Tibial artery (tissue), 4 donors: ENCODE results near the gene GPALPP1.
"Not testable (repeated sequence)": the region's sequence is repeated elsewhere in the genome, so short reads cannot be mapped to it uniquely, and the experiment has no call there.

Experiments used
- DNase-seq, 2 donors: peaks; one replicate each; pipeline ENCODE4 v3.0.0-alpha.2; 2019
- H3K27ac ChIP-seq, 2 donors: fragments of 200-600 bp; sonication (generic) in 1 of 2; 1 replicate in 1 of 2; 2 replicates in 1 of 2; pipeline ENCODE4 v1.5.1; 2018 to 2019; ENCODE audit warnings: mild to moderate bottlenecking in 1 of 2
- H3K27me3 ChIP-seq, 2 donors: fragments of 200-600 bp; sonication (generic) in 1 of 2; one replicate each; pipeline versions ENCODE4 v1.5.1 to v1.6.0; 2016 to 2019
- H3K36me3 ChIP-seq, 3 donors: fragments of 200-600 bp; sonication (generic) in 2 of 3; one replicate each; pipeline ENCODE4 v1.5.1; 2016 to 2019; ENCODE audit warnings: mild to moderate bottlenecking in 2 of 3
- H3K4me1 ChIP-seq, 4 donors: fragments of 200-600 bp; sonication (generic) in 2 of 4; 1 replicate in 3 of 4; 2 replicates in 1 of 4; pipeline ENCODE4 v1.5.1; 2016 to 2019
- H3K4me3 ChIP-seq, 2 donors: fragments of 200-600 bp; sonication (generic) in 1 of 2; 1 replicate in 1 of 2; 2 replicates in 1 of 2; pipeline ENCODE4 v1.5.1; 2018 to 2019; ENCODE audit warnings: mild to moderate bottlenecking in 2 of 2
- H3K9me3 ChIP-seq, 3 donors: fragments of 200-600 bp; sonication (generic) in 1 of 3; one replicate each; pipeline ENCODE4 v1.5.1; 2016 to 2019
- CTCF ChIP-seq, 2 experiments: fragments of 200-600 bp in 1 of 2; fragments of 450-650 bp in 1 of 2; IDR thresholded peaks; one replicate each; pipeline ENCODE4 v1.5.1; 2017 to 2019; ENCODE audit warnings: antibody characterized with exemption in 2 of 2, mild to moderate bottlenecking in 1 of 2, moderate library complexity in 1 of 2
- intact Hi-C: fragments of 100-400 bp; cut with DNase I; formaldehyde crosslinking; loops from one replicate; pipeline ENCODE4 v1.15.0; 2023; ENCODE audit warnings: low total_unique reads

The GPALPP1 gene

GRCh38 chr13:44989071-44989889, at the start of gene GPALPP1, which contains the start of gene NUFIP1:
Gene GPALPP1, plus strand, starts transcription at chr13:44989538. Its CDS starts 117 bp downstream, at chr13:44989655.
Gene NUFIP1, minus strand, starts transcription at chr13:44989471. Its CDS starts 35 bp downstream, at chr13:44989436.
- intact Hi-C loops = no loop called here
- peak; percentile 4 to 18 for TF ChIP-seq CTCF (IDR thresholded peaks at IDR 0.05)
- peaks cover 0 to 52% (median 29%) of the 10 kb centered on the region in 4 donors for H3K4me1 ChIP-seq

GRCh38 chr13:44943411-44943810, 45.9 kb upstream of the GPALPP1 start:
- H3K4me1 ChIP-seq, intact Hi-C loops, H3K4me3 ChIP-seq, DNase-seq, H3K36me3 ChIP-seq, H3K27ac ChIP-seq, H3K9me3 ChIP-seq, H3K27me3 ChIP-seq: not testable (repeated sequence)

More at GRCh38 chr13:44989071-44989889, at the start of gene GPALPP1, which contains the start of gene NUFIP1:
- Histone ChIP-seq H3K36me3 (peaks cover 0 to 4% (median 0%) of the 10 kb centered on the region in 3 donors), H3K4me3 (peak within 1 kb of the TSS; percentile 86 to 98), H3K27ac (peak within 1 kb of the TSS; percentile 90 to 94), H3K9me3 (no peaks in the 10 kb centered on the region), H3K27me3 (no peaks in the 10 kb centered on the region)
- peak; percentile 94 for DNase-seq

GRCh38 chr13:44951184-44951583, 38.2 kb upstream of the GPALPP1 start:
- Histone ChIP-seq H3K27ac (no peak overlapping the region), H3K4me1 (no peaks in the 10 kb centered on the region), H3K36me3 (no peaks in the 10 kb centered on the region), H3K9me3 (no peaks in the 10 kb centered on the region), H3K27me3 (no peaks in the 10 kb centered on the region), H3K4me3 (no peak overlapping the region)
- TF ChIP-seq CTCF (IDR thresholded peaks at IDR 0.05) = no peak
- no peak for DNase-seq
- intact Hi-C loops = no loop called here

GRCh38 chr13:44952671-44953070, 36.7 kb upstream of the GPALPP1 start:
- no peak for TF ChIP-seq CTCF (IDR thresholded peaks at IDR 0.05)
- H3K9me3 ChIP-seq = no peaks in the 10 kb centered on the region
- no peaks in the 10 kb centered on the region for H3K4me1 ChIP-seq
- intact Hi-C loops = no loop called here
- no peaks in the 10 kb centered on the region for H3K36me3 ChIP-seq
- no peak for DNase-seq
- H3K27me3 ChIP-seq = no peaks in the 10 kb centered on the region
- H3K27ac ChIP-seq = no peak overlapping the region
- no peak overlapping the region for H3K4me3 ChIP-seq

- intact Hi-C loops = no loop called here
- H3K36me3 ChIP-seq = peaks cover 0 to 7% (median 0%) of the 10 kb centered on the region in 3 donors
- no peak overlapping the region for H3K27ac ChIP-seq
- H3K9me3 ChIP-seq = no peaks in the 10 kb centered on the region
- H3K27me3 ChIP-seq = no peaks in the 10 kb centered on the region
- H3K4me1 ChIP-seq = no peaks in the 10 kb centered on the region
- DNase-seq = no peak
- TF ChIP-seq CTCF (IDR thresholded peaks at IDR 0.05) = no peak
- H3K4me3 ChIP-seq = no peak overlapping the region
Observed at GRCh38 chr13:44954224-44954623, 35.1 kb upstream of the GPALPP1 start.

GRCh38 chr13:44955406-44955805, 33.9 kb upstream of the GPALPP1 start:
- Histone ChIP-seq H3K27me3 (no peaks in the 10 kb centered on the region), H3K4me1 (no peaks in the 10 kb centered on the region), H3K4me3 (no peak overlapping the region), H3K36me3 (peaks cover 0 to 7% (median 0%) of the 10 kb centered on the region in 3 donors), H3K9me3 (no peaks in the 10 kb centered on the region), H3K27ac (no peak overlapping the region)
- intact Hi-C loops = loop anchor here (5.0 kb wide), 1 partner anchor 453 kb away; no protein-coding TSS in a partner anchor
- TF ChIP-seq CTCF (IDR thresholded peaks at IDR 0.05) = no peak
- no peak for DNase-seq
